Ascending aorta (tissue), 2 donors: Measurements from ENCODE around the gene ZBTB7C. TPM values are rescaled to one million over a fixed set of nuclear protein-coding genes. Genes with fewer than 3 reads are reported as not detected.

Source experiments
- DNase-seq, 2 donors: peaks; one replicate each; pipeline ENCODE4 v3.0.0-alpha.2; 2019; ENCODE audit warnings: low spot score in 2 of 2
- H3K27ac ChIP-seq, 2 donors: fragments of 200-600 bp; sonication (generic); one replicate each; pipeline ENCODE4 v1.5.1; 2016 to 2017; ENCODE audit warnings: mild to moderate bottlenecking in 1 of 2
- H3K27me3 ChIP-seq: fragments of 200-600 bp; sonication (generic); one replicate; pipeline ENCODE4 v1.5.1; 2017
- H3K36me3 ChIP-seq, 2 donors: fragments of 200-600 bp; sonication (generic); one replicate each; pipeline ENCODE4 v1.5.1; 2016
- H3K4me1 ChIP-seq, 2 donors: fragments of 200-600 bp; sonication (generic); one replicate each; pipeline ENCODE4 v1.5.1; 2016 to 2017; ENCODE audit warnings: mild to moderate bottlenecking in 1 of 2
- H3K4me3 ChIP-seq, 2 donors: fragments of 200-600 bp; sonication (generic); one replicate each; pipeline ENCODE4 v1.5.1; 2016 to 2017; ENCODE audit warnings: mild to moderate bottlenecking in 1 of 2
- H3K9me3 ChIP-seq, 2 donors: fragments of 200-600 bp; sonication (generic); one replicate each; pipeline ENCODE4 v1.5.1; 2016
- CTCF ChIP-seq, 3 experiments: fragments of 200-600 bp in 2 of 3; fragments of 450-650 bp in 1 of 3; sonication (generic) in 2 of 3; IDR thresholded peaks; one replicate each; pipeline ENCODE4 v1.5.1; 2016 to 2019; ENCODE audit warnings: antibody characterized with exemption in 3 of 3, mild to moderate bottlenecking in 1 of 3, moderate library complexity in 1 of 3
- intact Hi-C: fragments of 100-400 bp; cut with DNase I; formaldehyde crosslinking; loops from one replicate; pipeline ENCODE4 v1.15.1; 2023
- total RNA-seq: library from RNA; depleted of rRNA; stranded (reverse); fragments of >200 nt; gene quantifications from one replicate; pipeline ENCODE4 v1.1.0, GENCODE V29; 2016

ZBTB7C gene
- total RNA-seq, 1 donor from 2014 or later = 8.1 TPM

GRCh38 chr18:48053881-48054816 lies 355.0 kb downstream of the ZBTB7C start:
- intact Hi-C loops = no loop called here
- Histone ChIP-seq H3K4me1 (no peaks in the 10 kb centered on the region), H3K27me3 (no peaks in the 10 kb centered on the region), H3K4me3 (no peak overlapping the region), H3K9me3 (no peaks in the 10 kb centered on the region), H3K27ac (no peak overlapping the region), H3K36me3 (no peaks in the 10 kb centered on the region)
- no peak for DNase-seq
- TF ChIP-seq CTCF (IDR thresholded peaks at IDR 0.05) = no peak

- no peak overlapping the region for H3K27ac ChIP-seq
- no peaks in the 10 kb centered on the region for H3K27me3 ChIP-seq
- H3K9me3 ChIP-seq = no peaks in the 10 kb centered on the region
- intact Hi-C loops = no loop called here
- no peaks in the 10 kb centered on the region for H3K4me1 ChIP-seq
- TF ChIP-seq CTCF (IDR thresholded peaks at IDR 0.05) = no peak
- H3K36me3 ChIP-seq = no peaks in the 10 kb centered on the region
- H3K4me3 ChIP-seq = no peak overlapping the region
- DNase-seq = no peak
Measured at GRCh38 chr18:48052842-48053241, 356.3 kb downstream of the ZBTB7C start.

- intact Hi-C loops = no loop called here
- no peaks in the 10 kb centered on the region for H3K36me3 ChIP-seq
- DNase-seq = no peak
Measured at GRCh38 chr18:48051945-48052840, 357.0 kb downstream of the ZBTB7C start.

GRCh38 chr18:48050176-48050575 lies 359.0 kb downstream of the ZBTB7C start:
- H3K4me1 ChIP-seq = peaks cover 0 to 5% of the 10 kb centered on the region in 2 donors
- intact Hi-C loops = no loop called here
- H3K27ac ChIP-seq = no peak overlapping the region
- no peak for TF ChIP-seq CTCF (IDR thresholded peaks at IDR 0.05)
- no peaks in the 10 kb centered on the region for H3K36me3 ChIP-seq
- H3K9me3 ChIP-seq = no peaks in the 10 kb centered on the region
- DNase-seq = no peak
- no peaks in the 10 kb centered on the region for H3K27me3 ChIP-seq
- H3K4me3 ChIP-seq = no peak overlapping the region

More at GRCh38 chr18:48051945-48052840, 357.0 kb downstream of the ZBTB7C start:
- H3K4me1 ChIP-seq = peaks cover 0 to 2% of the 10 kb centered on the region in 2 donors
- H3K27ac ChIP-seq = no peak overlapping the region
- H3K4me3 ChIP-seq = no peak overlapping the region
- H3K9me3 ChIP-seq = no peaks in the 10 kb centered on the region
- H3K27me3 ChIP-seq = no peaks in the 10 kb centered on the region
- TF ChIP-seq CTCF (IDR thresholded peaks at IDR 0.05) = no peak

GRCh38 chr18:48049757-48050156 lies 359.4 kb downstream of the ZBTB7C start:
- Histone ChIP-seq H3K36me3 (no peaks in the 10 kb centered on the region), H3K27ac (no peak overlapping the region), H3K9me3 (no peaks in the 10 kb centered on the region), H3K4me1 (peaks cover 0 to 5% of the 10 kb centered on the region in 2 donors), H3K27me3 (no peaks in the 10 kb centered on the region), H3K4me3 (no peak overlapping the region)
- DNase-seq = no peak
- no peak for TF ChIP-seq CTCF (IDR thresholded peaks at IDR 0.05)
- intact Hi-C loops = no loop called here
